Stimulated activated CD8-positive, alpha-beta memory T cell treated with anti-CD3 and anti-CD28 coated beads, Interleukin-12 subunit alpha, Interleukin-12 subunit beta, amount 100 ng/mL, for 1 hour (primary cell): ENCODE measurements around the gene BTG1.
A peak's percentile ranks its signal among the peaks of the same experiment; 100 is the strongest.
"Not testable (repeated sequence)": the region's sequence is repeated elsewhere in the genome, so short reads cannot be mapped to it uniquely, and the experiment has no call there.

ENCODE experiments used
- DNase-seq: peaks from one replicate; pipeline ENCODE4 v3.0.0-alpha.2; 2020; ENCODE audit warnings: low read depth

Gene BTG1

GRCh38 chr12:92147491-92147890 is 1.8 kb upstream of the BTG1 start:
- DNase-seq, result no peak

- DNase-seq, result no peak
Measured at GRCh38 chr12:92146497-92147224, 1.0 kb upstream of the BTG1 start.

GRCh38 chr12:92145481-92145730 is 240 bp downstream of the BTG1 start:
- DNase-seq, result peak; percentile 15

- peak; percentile 29 for DNase-seq
Measured at GRCh38 chr12:92144631-92145480, 790 bp downstream of the BTG1 start.

- peak; percentile 54 for DNase-seq
Measured at GRCh38 chr12:92143686-92144630, 1.7 kb downstream of the BTG1 start.

- DNase-seq, result no peak
Measured at GRCh38 chr12:92143258-92143657, 2.4 kb downstream of the BTG1 start.

- DNase-seq, result no peak
Measured at GRCh38 chr12:92142251-92142926, 3.3 kb downstream of the BTG1 start.

GRCh38 chr12:92141591-92142121 is 4.0 kb downstream of the BTG1 start:
- DNase-seq, result no peak

- DNase-seq, result no peak
Measured at GRCh38 chr12:92140896-92141536, 4.6 kb downstream of the BTG1 start.

GRCh38 chr12:92140156-92140555 is 5.5 kb downstream of the BTG1 start:
- DNase-seq, result no peak

GRCh38 chr12:92139634-92140150 is 6.0 kb downstream of the BTG1 start:
- DNase-seq, result no peak

GRCh38 chr12:92138626-92139025 is 7.0 kb downstream of the BTG1 start:
- DNase-seq, result no peak

GRCh38 chr12:92138144-92138543 is 7.5 kb downstream of the BTG1 start:
- no peak for DNase-seq

GRCh38 chr12:92136965-92137721 is 8.5 kb downstream of the BTG1 start:
- DNase-seq, result no peak

- DNase-seq, result no peak
Measured at GRCh38 chr12:92136026-92136730, 9.5 kb downstream of the BTG1 start.

GRCh38 chr12:92135541-92135940 is 10.1 kb downstream of the BTG1 start:
- not testable (repeated sequence) for DNase-seq

GRCh38 chr12:92134638-92135274 is 10.9 kb downstream of the BTG1 start:
- no peak for DNase-seq

GRCh38 chr12:92133795-92134637 is 11.6 kb downstream of the BTG1 start:
- DNase-seq, result no peak
